A549 (cell line): ENCODE measurements around the gene RPUSD2. TPM values are rescaled to one million over a fixed set of nuclear protein-coding genes. Genes with fewer than 3 reads are reported as not detected.

Experiments used
- ATAC-seq, 2 experiments: fragments of 200-7000 bp in 1 of 2; fragments of >200 bp in 1 of 2; cut with Nextera tagmentation in 1 of 2; cut with Tn5 transposase in 1 of 2; 3 replicates each; pipeline versions ENCODE4 v1.8.0 to v1.9.1; 2018 to 2020; ENCODE audit warnings: mild to moderate bottlenecking in 1 of 2, moderate library complexity in 1 of 2
- CTCF ChIA-PET: fragments of 300-600 bp; sonication (Branson Sonifier 250); formaldehyde crosslinking; extraction: SDS; loops from one replicate; lab custom pipeline; 2021; ENCODE audit warnings: antibody characterized with exemption, inconsistent platforms; lab: Yijun Ruan, JAX
- POLR2A ChIA-PET: fragments of 350-600 bp; formaldehyde crosslinking; extraction: SDS; loops from one replicate; lab custom pipeline; 2021; ENCODE audit warnings: antibody characterized with exemption, inconsistent platforms; lab: Yijun Ruan, JAX
- DNase-seq, 2 experiments: peaks; one replicate each; pipeline versions ENCODE4 v3.0.0 to v3.0.0-alpha.2; 2011 to 2016; ENCODE audit warnings: low read depth in 1 of 2, low spot score in 1 of 2
- FAIRE-seq: peaks from 2 replicates; lab custom pipeline; 2011; peaks lifted over from hg19 to GRCh38; lab: Jason Lieb, UNC
- H3K27ac ChIP-seq, 2 experiments: fragments of >200 bp; sonication (Bioruptor Twin); formaldehyde crosslinking; 3 replicates each; pipeline ENCODE4 v1.5.1; 2016 to 2017
- H3K4me1 ChIP-seq: fragments of >200 bp; sonication (Bioruptor Twin); formaldehyde crosslinking; 3 replicates; pipeline ENCODE4 v1.6.1; 2016
- H3K4me2 ChIP-seq: fragments of >200 bp; sonication (Bioruptor Twin); formaldehyde crosslinking; 3 replicates; pipeline ENCODE4 v1.6.1; 2016
- H3K4me3 ChIP-seq: fragments of >200 bp; sonication (Bioruptor Twin); formaldehyde crosslinking; 3 replicates; pipeline ENCODE4 v1.5.1; 2016
- H3K9me3 ChIP-seq: fragments of >200 bp; sonication (Bioruptor Twin); formaldehyde crosslinking; 3 replicates; pipeline ENCODE4 v1.6.1; 2016
- BCL3 ChIP-seq: fragments of >200 bp; sonication (Bioruptor Twin); formaldehyde crosslinking; IDR thresholded peaks from 3 replicates; pipeline ENCODE4 v1.6.1; 2016
- CBX8 ChIP-seq: fragments of 200-600 bp; sonication (generic); IDR thresholded peaks from 2 replicates; pipeline ENCODE4 v1.6.1; 2016
- CTCF ChIP-seq: fragments of >200 bp; sonication (Bioruptor Twin); formaldehyde crosslinking; IDR thresholded peaks from 3 replicates; pipeline ENCODE4 v1.5.1; 2016
- FOSL2 ChIP-seq, 2 experiments: fragments of 450-650 bp in 1 of 2; fragments of >200 bp in 1 of 2; sonication (Bioruptor Twin) in 1 of 2; formaldehyde crosslinking; IDR thresholded peaks; 2 replicates each; pipeline versions ENCODE4 v1.5.0 to v1.6.1; 2016 to 2020; ENCODE audit warnings: mild to moderate bottlenecking in 1 of 2, moderate library complexity in 1 of 2
- HMGXB4 ChIP-seq: fragments of 250-450 bp; sonication (Bioruptor Pico); IDR thresholded peaks from 2 replicates; pipeline ENCODE4 v1.5.0; 2021; ENCODE audit warnings: mild to moderate bottlenecking, moderate library complexity, borderline replicate concordance
- HOXB13 ChIP-seq: fragments of 250-450 bp; sonication (Bioruptor Pico); IDR thresholded peaks from 2 replicates; pipeline ENCODE4 v1.5.0; 2020; ENCODE audit warnings: low read depth, mild to moderate bottlenecking, moderate library complexity
- KDM5A ChIP-seq: fragments of 200-600 bp; sonication (generic); IDR thresholded peaks from 2 replicates; pipeline ENCODE4 v1.6.1; 2016; ENCODE audit warnings: antibody characterized with exemption, mild to moderate bottlenecking
- NFE2L2 ChIP-seq: fragments of 150-350 bp; conservative IDR thresholded peaks from 2 replicates; pipeline ENCODE4 v1.6.1; 2014; ENCODE audit warnings: low read length
- NPAS2 ChIP-seq: fragments of 250-450 bp; sonication (Bioruptor Pico); IDR thresholded peaks from 2 replicates; pipeline ENCODE4 v1.8.0; 2022; ENCODE audit warnings: mild to moderate bottlenecking, moderate library complexity, borderline replicate concordance
- PHF8 ChIP-seq: fragments of 200-600 bp; sonication (generic); IDR thresholded peaks from 2 replicates; pipeline ENCODE4 v1.6.1; 2016; ENCODE audit warnings: low read depth, mild to moderate bottlenecking, antibody characterized with exemption, moderate library complexity, borderline replicate concordance
- POLR2A ChIP-seq: IDR thresholded peaks from 2 replicates; pipeline ENCODE4 v1.6.1; 2012; ENCODE audit warnings: mild to moderate bottlenecking, low read length
- REST ChIP-seq: fragments of 200-600 bp; sonication (generic); IDR thresholded peaks from 2 replicates; pipeline ENCODE4 v1.6.1; 2016; ENCODE audit warnings: antibody characterized with exemption, mild to moderate bottlenecking, moderate library complexity
- TP53 ChIP-seq: fragments of 250-450 bp; sonication (Bioruptor Pico); IDR thresholded peaks from 2 replicates; pipeline ENCODE4 v1.5.0; 2021; ENCODE audit warnings: mild to moderate bottlenecking, moderate library complexity
- ZNF302 ChIP-seq: fragments of 250-450 bp; sonication (Bioruptor Pico); IDR thresholded peaks from 2 replicates; pipeline ENCODE4 v1.9.0; 2021; ENCODE audit warnings: inconsistent platforms, mild to moderate bottlenecking, moderate library complexity
- WGBS: methylation state at CpG from one replicate; pipeline ENCODE4 v1.1.6; 2017; ENCODE audit errors: missing lambda C conversion rate; 5-methylcytosine and 5-hydroxymethylcytosine counted together
- polyA plus RNA-seq, 4 experiments: library from polyadenylated mRNA; depleted of rRNA in 3 of 4; stranded (reverse); fragments of >200 nt; fragmentation: RNase III in 1 of 4; extraction: RNeasy Plus Mini Kit Qiagen cat#74134 plus additional on column Dnase treatment in 1 of 4; gene quantifications; 2 replicates in 3 of 4; 3 replicates in 1 of 4; pipeline ENCODE4 v1.2.3, GENCODE V29; 2011 to 2017

RPUSD2 gene
- polyA plus RNA-seq, 2 of the 4 experiments (the other 2 are of a cell fraction): 6.7 to 9.9 TPM

- peaks cover 6% of the 10 kb centered on the region; the same call in 2 of the 3 replicates for H3K4me1 ChIP-seq
- POLR2A ChIA-PET: no interaction called here
- no peak for FAIRE-seq
These were observed 21.6 kb downstream of the RPUSD2 start for GRCh38 chr15:40590667-40591050.

More at GRCh38 chr15:40590667-40591050, 21.6 kb downstream of the RPUSD2 start:
- Histone ChIP-seq H3K27ac (no peak overlapping the region), H3K9me3 (no peaks in the 10 kb centered on the region), H3K4me3 (no peak overlapping the region), H3K4me2 (no peak overlapping the region)
- 79% methylated on average over 9 of the region's 12 CpGs for WGBS
- no peak for DNase-seq
- CTCF ChIA-PET: interaction anchor here (0.7 to 2.3 kb wide), 7 partner anchors 14 to 268 kb away, joined by 3 to 8 read pairs (median 5); partner anchors contain the start of gene RPUSD2
- no peak for ATAC-seq
- TF ChIP-seq PHF8 (no peak), BCL3 (no peak), NFE2L2 (no peak), FOSL2 (IDR thresholded peaks at IDR 0.05) (no peak), FOSL2 (CRISPR knock-in tag; IDR thresholded peaks at IDR 0.05) (no peak), POLR2A (no peak), REST (no peak), CTCF (no peak), HOXB13 (CRISPR knock-in tag) (no peak), ZNF302 (CRISPR knock-in tag) (no peak), HMGXB4 (CRISPR knock-in tag) (no peak), TP53 (no peak), NPAS2 (no peak), KDM5A (no peak), CBX8 (no peak)
